Large intestine (tissue), 3 donors: ENCODE data around the gene CBARP. TPM values are rescaled to one million over a fixed set of nuclear protein-coding genes. Genes with fewer than 3 reads are reported as not detected.

Experiments
- DNase-seq, 2 donors: peaks; one replicate each; pipeline versions ENCODE4 v3.0.0 to v3.0.0-alpha.2; 2013
- H3K27ac ChIP-seq: one replicate; pipeline ENCODE4 v1.5.1; 2013; ENCODE audit warnings: low read length
- H3K27me3 ChIP-seq: 2 replicates; pipeline ENCODE4 v1.6.1; 2013; ENCODE audit warnings: low read length; ENCODE audit not compliant: control insufficient read depth, insufficient read depth
- H3K36me3 ChIP-seq: 2 replicates; pipeline ENCODE4 v1.6.1; 2013; ENCODE audit warnings: low read length; ENCODE audit not compliant: control insufficient read depth, insufficient read depth
- H3K4me1 ChIP-seq: one replicate; pipeline ENCODE4 v1.6.1; 2013; ENCODE audit warnings: low read length; ENCODE audit not compliant: control insufficient read depth, insufficient read depth
- H3K4me3 ChIP-seq: one replicate; pipeline ENCODE4 v1.5.1; 2013; ENCODE audit warnings: low read length
- H3K9me3 ChIP-seq: one replicate; pipeline ENCODE4 v1.6.1; 2013; ENCODE audit warnings: mild to moderate bottlenecking, low read depth, low read length, moderate library complexity; ENCODE audit not compliant: control insufficient read depth
- WGBS: methylation state at CpG from one replicate; pipeline ENCODE4 v1.1.5; 2013; ENCODE audit warnings: low lambda C conversion rate; ENCODE audit not compliant: insufficient coverage; 5-methylcytosine and 5-hydroxymethylcytosine counted together
- polyA plus RNA-seq: library from polyadenylated mRNA; unstranded; fragments of 120-200 nt; gene quantifications from one replicate; pipeline ENCODE4 v1.2.1, GENCODE V29; 2013

Gene CBARP
- polyA plus RNA-seq, 1 donor = 2.0 TPM

DNA sequence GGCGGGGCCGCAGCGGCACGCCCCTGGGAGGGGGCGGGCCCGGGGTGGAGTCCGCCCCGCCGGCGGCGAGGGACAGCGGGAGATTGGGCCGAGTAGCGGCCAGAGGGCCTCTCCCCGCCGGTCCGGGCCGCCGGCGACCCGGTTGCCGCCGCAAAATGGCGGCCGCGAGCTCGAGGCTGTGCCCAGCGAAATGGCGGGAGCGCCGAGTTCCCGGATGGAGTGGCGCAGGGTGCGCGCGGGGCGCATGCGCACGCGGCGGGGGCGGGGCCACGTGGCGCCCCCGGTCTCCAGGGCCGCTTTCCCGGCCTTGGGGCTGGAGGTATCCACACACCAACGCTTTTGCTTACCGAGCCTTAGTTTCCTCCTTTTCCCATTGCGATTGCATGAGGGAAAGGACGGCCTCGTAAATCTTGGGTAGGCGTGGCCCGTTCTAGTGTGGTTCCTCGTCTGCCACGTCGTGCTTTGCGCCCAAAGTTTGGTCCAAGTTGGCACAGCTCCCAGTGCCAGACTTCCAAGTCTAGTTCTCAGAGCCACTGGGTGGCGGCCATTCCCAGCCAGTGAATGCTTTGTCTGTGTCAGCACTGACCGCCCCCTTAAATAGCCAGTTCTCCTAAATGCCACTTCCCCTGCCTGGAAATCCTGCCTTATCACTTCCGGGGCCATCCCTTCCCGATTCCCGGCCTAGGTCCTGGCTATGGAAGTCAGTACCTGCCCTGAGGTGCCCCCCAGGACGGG is 31.8 kb upstream of the CBARP start:
- DNase-seq = peak; percentile 81 to 86
- H3K9me3 ChIP-seq = peaks cover 14% of the 10 kb centered on the region
- peaks cover 76% of the 10 kb centered on the region for H3K4me1 ChIP-seq
- 0% methylated on average over 1 of the region's 64 CpGs for WGBS
- H3K36me3 ChIP-seq = peaks cover 42% of the 10 kb centered on the region
- H3K27me3 ChIP-seq = no peaks in the 10 kb centered on the region
- H3K27ac ChIP-seq = peak overlapping the region; percentile 66
- H3K4me3 ChIP-seq = peak overlapping the region; percentile 74

DNA sequence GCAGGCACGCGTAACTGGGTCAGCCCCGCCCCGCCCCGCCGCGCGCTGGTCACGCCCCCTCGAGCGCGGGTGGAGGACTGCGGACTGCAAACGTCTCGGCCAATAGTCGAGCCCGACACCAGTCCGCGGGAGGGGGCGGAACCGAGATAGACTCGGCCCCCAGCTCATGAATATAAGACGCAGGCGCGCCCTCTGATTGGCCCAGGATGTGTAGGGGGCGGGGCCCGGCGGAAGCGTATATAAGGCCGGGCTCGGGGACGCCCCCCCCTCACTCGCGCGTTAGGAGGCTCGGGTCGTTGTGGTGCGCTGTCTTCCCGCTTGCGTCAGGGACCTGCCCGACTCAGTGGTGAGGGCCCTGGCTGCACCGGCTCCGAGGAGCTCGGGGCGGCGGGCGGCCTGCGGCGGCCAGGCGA is 31.3 kb upstream of the CBARP start, which contains the start of gene CIRBP:
Gene CIRBP, plus strand, starts transcription at position 268 of the 413 bp plus-strand sequence. CDS start 1,602 bp downstream, outside the sequence.
- Histone ChIP-seq H3K9me3 (peaks cover 8% of the 10 kb centered on the region), H3K27ac (peak within 1 kb of the TSS; percentile 66), H3K27me3 (no peaks in the 10 kb centered on the region), H3K4me1 (peaks cover 76% of the 10 kb centered on the region), H3K36me3 (peaks cover 37% of the 10 kb centered on the region), H3K4me3 (peak within 1 kb of the TSS; percentile 74)
- WGBS = no CpG with 5 or more reads among the region's 50 CpGs
- DNase-seq = peak; percentile 99 to 100

DNA sequence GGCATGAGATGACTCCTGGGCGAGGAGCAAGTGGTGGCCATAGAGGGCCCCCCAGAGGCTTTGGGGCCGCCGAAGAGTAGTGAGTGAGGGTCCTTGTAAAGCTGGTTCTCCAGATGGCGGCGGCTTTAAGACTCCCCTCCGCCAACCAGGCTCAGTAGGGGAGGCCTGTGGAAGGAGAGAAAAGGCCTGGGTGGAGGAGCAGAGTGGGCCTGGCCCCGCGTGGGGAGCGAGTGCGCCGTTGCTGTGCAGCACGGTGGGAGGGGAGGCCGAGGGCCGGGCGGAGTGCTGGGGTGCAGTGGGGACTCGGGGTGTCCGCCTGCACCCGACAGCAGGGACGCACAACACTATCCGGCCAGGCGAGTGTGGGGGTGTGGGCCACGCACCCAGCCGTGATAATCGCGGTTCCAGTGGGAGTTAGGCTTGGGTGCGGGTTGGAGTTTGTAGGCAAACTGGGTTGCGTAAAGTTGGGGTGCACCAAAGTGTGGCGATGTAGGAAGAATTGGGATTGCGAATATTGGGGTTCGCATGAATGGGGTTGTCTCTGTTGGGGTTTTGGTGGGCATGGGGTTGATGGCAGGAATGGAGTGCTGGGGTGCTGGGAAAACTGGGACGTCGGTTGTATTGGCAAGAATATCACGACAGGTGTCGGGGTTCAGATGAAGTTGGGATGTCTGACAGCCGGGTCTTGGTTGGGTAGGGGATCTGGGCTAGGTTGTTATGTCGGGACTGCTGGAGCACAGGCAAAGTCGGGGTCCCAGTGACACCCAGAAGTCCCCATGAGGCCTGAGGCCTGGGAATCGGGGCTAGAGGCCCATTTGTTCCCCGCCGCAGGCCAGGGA is 30.6 kb upstream of the CBARP start:
- Histone ChIP-seq H3K27ac (peak overlapping the region; percentile 66), H3K4me3 (no peak overlapping the region), H3K36me3 (peaks cover 30% of the 10 kb centered on the region), H3K4me1 (peaks cover 71% of the 10 kb centered on the region), H3K27me3 (no peaks in the 10 kb centered on the region), H3K9me3 (peaks cover 6% of the 10 kb centered on the region)
- no CpG with 5 or more reads among the region's 40 CpGs for WGBS
- no peak for DNase-seq

DNA sequence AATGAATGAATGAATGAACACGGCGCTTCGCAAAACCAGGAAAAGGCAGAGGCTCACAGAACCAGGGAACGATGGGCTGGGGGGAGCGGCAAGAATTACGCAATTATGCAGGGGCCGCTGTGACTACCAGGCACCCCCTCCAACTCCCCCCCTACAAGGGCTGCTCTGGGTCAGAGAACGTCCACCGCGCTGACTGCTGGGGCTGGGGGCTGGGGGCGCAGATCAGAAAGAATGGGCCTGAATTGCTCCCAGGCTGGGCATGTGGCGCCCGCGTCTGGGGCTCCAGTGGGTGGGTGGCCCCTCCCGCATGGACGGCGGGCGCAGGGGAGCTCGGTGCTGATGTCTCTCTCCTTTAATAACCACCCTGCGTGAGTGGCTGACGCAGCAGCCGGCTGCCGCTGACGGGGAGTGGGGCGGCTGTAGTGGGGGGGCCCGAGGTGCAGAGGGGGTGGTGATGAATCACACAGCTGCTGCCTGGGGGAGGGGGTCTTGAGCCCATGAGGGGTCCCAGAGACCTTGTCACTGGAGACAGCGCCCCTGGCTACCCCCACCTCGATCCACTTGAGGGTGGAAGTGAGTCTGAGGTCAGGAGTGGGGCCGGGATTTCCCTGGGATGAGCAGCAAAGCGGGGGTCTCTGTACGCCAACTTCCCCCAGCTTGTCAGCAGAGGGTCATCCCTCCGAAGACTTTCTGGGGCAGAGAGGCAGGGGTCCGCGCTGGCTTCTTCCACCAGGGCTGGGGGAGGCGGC is 29.8 kb upstream of the CBARP start:
- H3K27ac ChIP-seq = no peak overlapping the region
- peaks cover 71% of the 10 kb centered on the region for H3K4me1 ChIP-seq
- DNase-seq = peak in 1 of 2 donors; percentile 51
- H3K36me3 ChIP-seq = peaks cover 23% of the 10 kb centered on the region
- H3K4me3 ChIP-seq = peak overlapping the region; percentile 42
- no CpG with 5 or more reads among the region's 35 CpGs for WGBS
- H3K27me3 ChIP-seq = no peaks in the 10 kb centered on the region
- peaks cover 7% of the 10 kb centered on the region for H3K9me3 ChIP-seq

DNA sequence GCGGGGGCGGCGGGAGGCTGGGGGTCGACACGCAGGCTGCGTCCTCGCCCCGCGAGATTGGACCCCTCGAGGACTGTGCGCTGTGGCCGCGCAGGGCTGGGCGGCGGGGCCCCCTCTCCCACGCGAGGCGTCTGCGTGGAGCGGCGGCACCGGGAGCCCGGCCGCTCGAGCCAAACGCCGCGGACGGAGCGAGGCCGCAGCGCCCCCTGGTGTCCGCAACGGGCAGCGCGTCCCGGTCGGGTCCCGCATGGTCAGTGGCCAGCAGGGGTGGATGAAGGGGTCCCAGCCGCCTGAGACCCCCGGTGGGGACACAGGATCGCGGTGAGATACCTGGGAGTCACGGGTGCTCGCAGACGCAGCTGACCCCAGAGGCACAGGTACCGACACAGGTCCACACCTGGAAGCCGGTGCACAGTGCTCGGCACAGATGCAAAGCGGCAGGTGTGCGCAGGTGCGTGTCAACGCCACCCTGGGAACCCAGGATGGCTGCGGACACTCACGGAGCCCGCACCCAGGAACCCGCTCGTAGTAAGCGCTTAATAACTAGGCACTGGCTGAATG is 29.2 kb upstream of the CBARP start:
- WGBS = no CpG with 5 or more reads among the region's 59 CpGs
- peak in 1 of 2 donors; percentile 53 for DNase-seq
- H3K4me3 ChIP-seq = peak overlapping the region; percentile 46
- H3K27ac ChIP-seq = peak overlapping the region; percentile 96
- peaks cover 7% of the 10 kb centered on the region for H3K9me3 ChIP-seq
- peaks cover 16% of the 10 kb centered on the region for H3K36me3 ChIP-seq
- H3K4me1 ChIP-seq = peaks cover 72% of the 10 kb centered on the region
- H3K27me3 ChIP-seq = no peaks in the 10 kb centered on the region

DNA sequence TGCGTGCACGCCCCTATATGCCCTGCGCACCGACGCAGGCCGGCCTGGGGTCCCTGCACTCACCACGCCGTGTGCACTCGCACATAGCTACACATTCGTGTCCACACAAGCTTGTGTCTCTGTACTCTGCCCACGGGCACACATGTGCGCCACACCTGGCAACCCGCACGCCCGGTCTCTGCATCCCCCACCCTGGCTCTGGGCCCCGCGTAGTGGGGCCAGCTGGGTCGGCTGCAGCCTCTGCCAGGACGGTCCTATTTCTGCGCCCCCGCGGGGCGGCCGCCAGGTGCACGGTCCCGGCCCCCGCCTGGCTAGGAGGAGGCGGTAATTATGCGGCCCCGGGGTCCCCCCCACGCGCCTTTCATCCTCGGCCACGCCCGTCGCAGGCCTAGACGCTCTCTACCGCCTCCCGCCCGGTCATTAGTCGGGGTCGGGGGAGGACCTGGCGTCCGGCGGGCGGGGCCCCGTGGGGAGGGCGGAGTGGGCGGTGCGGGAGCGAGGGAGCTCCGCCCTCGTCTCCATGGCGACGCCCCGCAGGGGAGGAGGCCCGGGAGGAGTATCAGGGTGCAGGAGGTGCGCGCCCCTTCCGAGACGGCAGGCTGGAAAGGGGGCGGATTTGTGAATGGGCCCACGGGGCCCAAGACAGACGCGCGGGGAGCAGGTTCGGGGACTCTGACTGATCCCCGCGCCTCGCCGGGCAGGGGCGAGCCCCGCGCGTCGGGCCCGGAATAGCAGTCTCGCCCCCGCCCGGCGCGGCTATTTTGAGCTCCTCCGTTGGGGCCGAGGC is 28.5 kb upstream of the CBARP start:
- peaks cover 6% of the 10 kb centered on the region for H3K9me3 ChIP-seq
- peak overlapping the region; percentile 96 for H3K27ac ChIP-seq
- DNase-seq = peak; percentile 92 to 97
- no CpG with 5 or more reads among the region's 84 CpGs for WGBS
- peak overlapping the region; percentile 46 for H3K4me3 ChIP-seq
- H3K27me3 ChIP-seq = no peaks in the 10 kb centered on the region
- H3K4me1 ChIP-seq = peaks cover 73% of the 10 kb centered on the region
- peaks cover 9% of the 10 kb centered on the region for H3K36me3 ChIP-seq

DNA sequence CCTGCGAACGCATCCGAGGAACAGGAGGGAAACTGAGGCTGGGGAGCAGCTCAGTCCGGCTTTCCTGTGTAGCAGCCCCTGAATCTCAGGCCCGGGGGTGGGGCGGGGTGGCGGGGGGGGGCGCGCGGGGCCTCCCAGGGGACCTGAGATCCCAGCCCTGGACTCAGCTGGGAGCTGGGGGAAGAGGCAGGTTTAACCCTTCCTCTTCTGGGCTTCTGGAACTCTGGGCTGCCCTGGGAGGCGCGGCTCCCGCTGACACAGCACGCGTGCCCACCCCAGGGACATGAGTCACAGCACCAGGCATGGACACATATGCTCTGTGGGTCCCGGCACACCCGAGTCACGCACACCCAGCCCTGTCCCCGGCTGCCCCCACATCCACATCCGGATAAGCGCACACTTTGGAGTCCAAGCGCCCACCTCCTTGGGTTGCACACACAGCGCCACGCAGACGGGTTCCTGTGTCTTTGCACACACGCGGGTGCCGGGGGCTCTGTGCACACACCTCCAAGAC is 27.9 kb upstream of the CBARP start:
- Histone ChIP-seq H3K9me3 (peaks cover 6% of the 10 kb centered on the region), H3K27me3 (no peaks in the 10 kb centered on the region), H3K4me1 (peaks cover 69% of the 10 kb centered on the region), H3K36me3 (peaks cover 3% of the 10 kb centered on the region), H3K4me3 (peak overlapping the region; percentile 46), H3K27ac (peak overlapping the region; percentile 96)
- WGBS = no CpG with 5 or more reads among the region's 28 CpGs
- DNase-seq = peak; percentile 69 to 79

DNA sequence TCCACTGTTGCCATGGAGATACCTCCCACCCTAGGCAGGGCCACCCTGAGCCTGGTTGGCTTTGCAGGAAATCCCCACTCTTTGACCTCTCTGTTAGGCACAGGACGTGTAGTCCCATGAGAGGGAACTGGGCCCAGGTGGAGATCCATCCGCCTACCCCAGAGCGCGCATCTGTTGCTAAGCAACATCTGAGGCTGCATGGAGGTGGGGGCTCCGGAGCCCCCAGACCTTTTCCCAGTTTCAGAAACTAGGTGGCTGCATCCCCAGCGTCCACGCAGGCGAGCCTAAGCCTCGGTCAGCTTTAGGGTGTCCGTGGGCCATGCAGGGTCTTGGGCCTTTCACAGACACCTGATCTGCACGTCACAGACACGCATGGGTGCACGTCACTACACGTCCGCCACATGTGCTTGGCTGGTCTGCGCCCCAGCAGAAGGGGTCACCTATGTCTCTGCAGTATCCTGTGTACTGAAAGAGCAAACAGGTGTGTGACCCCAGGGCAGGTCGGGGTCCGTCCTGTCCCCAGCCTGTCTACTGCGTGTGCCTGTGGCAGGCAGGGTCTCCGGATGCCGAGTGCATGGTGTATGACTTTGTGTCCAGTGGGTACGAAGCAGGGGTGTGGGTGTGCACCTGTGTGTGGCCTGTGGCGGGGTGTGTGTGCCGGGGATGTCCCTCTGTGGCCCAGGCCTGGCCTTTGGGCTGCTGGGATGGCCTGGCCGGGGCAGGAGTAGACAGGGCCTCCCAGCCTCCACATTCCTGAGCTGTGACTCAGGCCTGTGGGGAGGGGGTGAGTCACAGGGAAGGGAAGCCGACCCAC is 27.2 kb upstream of the CBARP start:
- Histone ChIP-seq H3K4me3 (no peak overlapping the region), H3K27ac (peak overlapping the region; percentile 96), H3K36me3 (no peaks in the 10 kb centered on the region), H3K9me3 (peaks cover 6% of the 10 kb centered on the region), H3K27me3 (no peaks in the 10 kb centered on the region), H3K4me1 (peaks cover 72% of the 10 kb centered on the region)
- DNase-seq = peak; percentile 82 to 89
- WGBS = no CpG with 5 or more reads among the region's 26 CpGs

DNA sequence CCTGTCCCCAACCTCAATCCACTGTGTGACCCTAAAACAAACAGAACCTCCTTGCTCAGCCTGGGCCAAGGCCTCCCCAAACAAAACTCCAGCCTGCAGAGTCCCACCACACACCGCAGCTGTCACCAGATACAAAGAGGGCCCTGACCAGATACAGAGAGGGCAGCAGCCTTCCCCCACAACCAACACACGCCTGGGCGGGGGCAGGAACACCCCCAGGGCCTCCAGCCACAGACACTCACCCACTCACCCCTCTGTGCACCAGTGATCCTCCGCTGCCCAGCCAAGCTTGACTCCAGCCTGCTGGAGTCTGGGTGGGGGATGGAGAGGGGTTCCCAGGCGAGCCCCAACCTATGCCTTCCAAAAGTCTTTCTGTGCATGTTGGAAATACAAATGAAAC is 25.4 kb upstream of the CBARP start:
- H3K27me3 ChIP-seq = no peaks in the 10 kb centered on the region
- no peak for DNase-seq
- peaks cover 6% of the 10 kb centered on the region for H3K36me3 ChIP-seq
- H3K9me3 ChIP-seq = peaks cover 4% of the 10 kb centered on the region
- peak overlapping the region; percentile 75 for H3K4me3 ChIP-seq
- peaks cover 84% of the 10 kb centered on the region for H3K4me1 ChIP-seq
- no CpG with 5 or more reads among the region's 5 CpGs for WGBS
- peak overlapping the region; percentile 100 for H3K27ac ChIP-seq
